SK-N-SH (cell line): Measurements from ENCODE around the gene RAB19.

ENCODE experiments used
- CTCF ChIP-seq: fragments of 200-600 bp; sonication (generic); IDR thresholded peaks from 2 replicates; pipeline ENCODE4 v1.6.1; 2017; ENCODE audit warnings: antibody characterized with exemption, mild to moderate bottlenecking, moderate library complexity
- EP300 ChIP-seq, 2 experiments: IDR thresholded peaks; 2 replicates each; pipeline versions ENCODE4 v1.4.0 to v1.6.1; 2012; ENCODE audit warnings: borderline replicate concordance in 1 of 2, low read depth in 1 of 2, low read length in 1 of 2
- FOXJ3 ChIP-seq: sonication (generic); formaldehyde crosslinking; IDR thresholded peaks from 2 replicates; pipeline ENCODE4 v1.5.1; 2020; ENCODE audit warnings: mild to moderate bottlenecking, missing genetic modification reagents
- GATA2 ChIP-seq: sonication (generic); formaldehyde crosslinking; IDR thresholded peaks from 2 replicates; pipeline ENCODE4 v1.5.0; 2020; ENCODE audit warnings: mild to moderate bottlenecking, missing genetic modification reagents
- MAX ChIP-seq: IDR thresholded peaks from 2 replicates; pipeline ENCODE4 v1.4.0; 2012; ENCODE audit warnings: low read depth
- NRF1 ChIP-seq: IDR thresholded peaks from 2 replicates; pipeline ENCODE4 v1.6.1; 2012; ENCODE audit warnings: low read depth, mild to moderate bottlenecking, low read length
- PBX3 ChIP-seq: IDR thresholded peaks from 2 replicates; pipeline ENCODE4; 2012
- POLR2AphosphoS5 ChIP-seq: IDR thresholded peaks from 2 replicates; pipeline ENCODE4 v1.6.1; 2012; ENCODE audit warnings: low read depth, low read length
- REST ChIP-seq: IDR thresholded peaks from 2 replicates; pipeline ENCODE4 v1.6.1; 2012; ENCODE audit warnings: mild to moderate bottlenecking, low read depth, low read length, moderate library complexity
- SIN3A ChIP-seq: IDR thresholded peaks from 2 replicates; pipeline ENCODE4 v1.6.1; 2012; ENCODE audit warnings: low read depth, mild to moderate bottlenecking, low read length, moderate library complexity, borderline replicate concordance
- SMC3 ChIP-seq: IDR thresholded peaks from 2 replicates; pipeline ENCODE4 v1.6.1; 2012; ENCODE audit warnings: low read depth, low read length, improper control_type of control experiment
- TAF1 ChIP-seq: IDR thresholded peaks from 2 replicates; pipeline ENCODE4 v1.6.1; 2012; ENCODE audit warnings: low read depth, mild to moderate bottlenecking, low read length, moderate library complexity, borderline replicate concordance
- YY1 ChIP-seq: IDR thresholded peaks from 2 replicates; pipeline ENCODE4 v1.4.0; 2012; ENCODE audit warnings: low read depth, mild to moderate bottlenecking

- TF ChIP-seq REST (no peak), SIN3A (no peak), POLR2AphosphoS5 (no peak), FOXJ3 (no peak), CTCF (no peak), MAX (no peak), YY1 (no peak), TAF1 (no peak), PBX3 (no peak), EP300 (IDR thresholded peaks at IDR 0.05; ENCODE audit: borderline replicate concordance in 1 of 2, low read depth in 1 of 2, low read length in 1 of 2) (no peak), SMC3 (no peak), GATA2 (CRISPR knock-in tag) (no peak), NRF1 (no peak)
Observed at GRCh38 chr7:140375892-140376730, 27.7 kb upstream of the RAB19 start.
